ENCODE results near the gene CFAP46.
"Not testable (repeated sequence)": the region's sequence is repeated elsewhere in the genome, so short reads cannot be mapped to it uniquely, and the experiment has no call there.

CFAP46 gene

DNA sequence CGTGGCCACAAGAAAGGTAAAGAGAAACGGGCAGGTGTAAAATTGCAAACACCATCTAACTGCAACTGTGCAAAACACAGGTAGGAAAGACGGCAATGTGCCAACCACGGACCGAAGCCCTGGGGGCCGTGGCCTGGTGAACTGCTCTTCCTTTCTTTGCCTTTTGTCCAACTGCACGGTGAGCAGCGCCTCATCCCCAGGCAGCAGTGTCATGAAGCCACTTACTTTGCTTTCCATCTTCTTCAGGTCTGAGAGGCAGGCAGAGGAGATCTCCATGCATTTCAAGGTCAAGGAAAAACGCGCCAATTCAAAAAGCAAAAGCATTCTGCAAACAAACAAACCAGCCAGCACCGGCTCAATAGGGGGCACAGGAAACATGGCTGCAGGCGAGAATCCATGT, 12.9 kb downstream of the CFAP46 start:
- DNase-seq = no peak

DNA sequence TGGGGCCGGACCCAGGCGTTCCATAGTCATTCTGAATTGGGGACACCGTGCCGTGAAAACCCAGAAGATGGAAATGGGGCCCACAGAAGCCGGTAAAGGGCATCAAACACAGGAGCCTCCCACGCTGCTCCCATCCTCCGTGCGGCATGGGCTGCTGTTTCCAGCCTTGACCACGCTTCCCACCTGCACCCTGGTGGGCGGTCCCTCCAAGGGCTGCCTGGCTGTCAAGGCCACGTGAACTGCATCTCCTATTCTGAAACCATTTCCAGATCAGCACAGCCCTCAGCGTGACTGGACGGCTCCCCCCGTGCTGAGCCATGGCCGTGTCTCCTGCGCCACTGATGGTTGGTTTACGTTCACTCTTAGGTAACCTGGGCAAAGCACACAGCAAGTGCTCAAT, 14.1 kb downstream of the CFAP46 start:
- no peak for DNase-seq

DNA sequence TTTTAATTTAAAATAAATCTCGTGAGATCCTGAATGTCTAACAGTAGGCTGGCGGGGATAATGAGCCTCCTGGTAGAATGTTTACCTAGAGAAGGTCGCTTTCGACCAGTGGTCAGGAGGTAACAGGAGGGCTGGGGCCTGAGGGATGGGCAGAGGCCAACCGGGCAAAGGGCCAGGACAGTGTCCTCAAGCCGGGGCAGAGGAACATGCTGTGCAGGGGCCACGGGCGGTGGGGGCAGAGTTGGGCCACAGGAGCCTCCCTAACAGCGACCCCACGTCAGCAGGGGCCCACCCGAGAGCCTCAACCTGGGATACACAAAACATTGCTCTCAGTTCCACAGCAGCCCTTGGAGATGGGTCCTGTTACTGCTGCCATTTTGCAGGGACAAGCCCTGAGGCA, 14.5 kb downstream of the CFAP46 start:
- DNase-seq = no peak

DNA sequence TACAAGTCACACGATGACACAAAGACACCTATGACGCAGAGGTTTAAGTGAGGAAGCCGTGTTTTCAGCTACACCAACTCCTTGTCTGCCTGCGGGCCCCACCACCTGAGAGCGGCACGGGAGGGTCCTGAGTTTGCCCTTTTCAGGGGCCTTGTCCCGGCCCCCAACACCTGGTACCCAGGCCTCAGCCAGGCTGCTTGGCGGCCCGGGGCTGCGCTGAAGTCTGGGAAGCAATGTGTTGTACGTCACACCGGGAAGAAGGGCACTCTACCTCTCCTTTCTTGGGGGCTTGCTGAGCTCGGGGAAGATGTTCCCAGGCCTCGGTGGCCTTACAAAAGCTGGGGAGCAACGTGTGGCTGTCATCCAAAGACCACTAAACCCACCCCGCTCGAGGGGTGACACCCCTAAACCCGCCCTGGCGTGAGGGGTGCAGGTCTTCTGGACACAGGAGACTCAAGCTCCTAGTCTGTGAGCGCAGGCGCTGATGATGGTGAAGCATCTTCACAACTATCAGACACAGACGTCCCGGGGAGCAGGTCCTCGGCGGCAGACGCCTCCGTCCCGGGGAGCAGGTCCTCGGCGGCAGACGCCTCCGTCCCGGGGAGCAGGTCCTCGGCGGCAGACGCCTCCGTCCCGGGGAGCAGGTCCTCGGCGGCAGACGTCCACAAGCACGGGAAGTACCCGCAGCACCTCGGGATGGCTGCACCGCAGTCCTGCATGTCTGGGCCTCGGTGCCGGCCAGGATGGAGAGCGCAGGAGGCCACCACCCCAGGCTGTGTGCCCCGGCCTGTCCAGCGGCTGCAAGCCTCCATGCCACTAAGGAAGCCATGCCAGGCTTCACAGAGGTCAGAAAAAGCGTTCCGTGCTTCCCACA, 15.4 kb downstream of the CFAP46 start:
- DNase-seq = no peak

DNA sequence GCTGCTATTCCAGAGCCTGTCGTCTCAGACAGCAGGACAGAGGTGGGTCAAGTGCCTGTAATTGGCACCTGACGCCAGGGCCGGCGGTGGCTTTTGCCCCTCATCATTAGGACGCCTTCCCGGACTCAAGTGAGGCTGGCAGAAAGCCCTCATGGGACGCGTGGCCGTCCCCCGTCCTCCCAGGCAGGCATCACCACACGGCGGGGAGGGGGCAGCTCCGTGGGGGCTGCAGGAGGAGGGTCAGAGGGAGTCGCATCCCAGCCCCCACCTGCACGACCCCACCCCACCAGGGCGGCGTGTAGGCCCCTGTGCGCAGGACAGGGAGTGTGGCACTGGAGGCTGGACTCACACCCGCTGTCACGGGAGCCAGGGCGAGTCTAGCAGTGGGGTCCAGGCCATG, 16.3 kb downstream of the CFAP46 start:
- DNase-seq = no peak

DNA sequence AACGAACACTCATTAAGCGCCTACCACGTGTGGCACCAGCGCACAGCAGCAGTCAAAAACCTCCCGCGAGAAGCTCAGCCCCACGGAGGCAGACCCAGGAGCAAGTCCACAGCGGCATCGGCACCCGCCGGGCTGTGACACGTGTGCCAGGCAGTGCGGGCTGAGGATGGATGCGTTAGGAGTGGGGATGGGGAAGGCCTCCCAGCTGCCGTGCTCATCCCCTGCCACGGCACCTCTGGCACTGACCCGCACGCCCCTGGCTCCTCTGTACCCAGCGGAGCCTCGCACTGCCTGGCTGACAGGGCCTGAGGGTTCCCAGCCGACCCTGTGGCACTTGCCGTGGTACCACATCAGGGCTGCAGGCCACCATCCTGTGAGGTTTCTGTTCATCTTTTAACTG, 16.8 kb downstream of the CFAP46 start:
- no peak for DNase-seq

DNA sequence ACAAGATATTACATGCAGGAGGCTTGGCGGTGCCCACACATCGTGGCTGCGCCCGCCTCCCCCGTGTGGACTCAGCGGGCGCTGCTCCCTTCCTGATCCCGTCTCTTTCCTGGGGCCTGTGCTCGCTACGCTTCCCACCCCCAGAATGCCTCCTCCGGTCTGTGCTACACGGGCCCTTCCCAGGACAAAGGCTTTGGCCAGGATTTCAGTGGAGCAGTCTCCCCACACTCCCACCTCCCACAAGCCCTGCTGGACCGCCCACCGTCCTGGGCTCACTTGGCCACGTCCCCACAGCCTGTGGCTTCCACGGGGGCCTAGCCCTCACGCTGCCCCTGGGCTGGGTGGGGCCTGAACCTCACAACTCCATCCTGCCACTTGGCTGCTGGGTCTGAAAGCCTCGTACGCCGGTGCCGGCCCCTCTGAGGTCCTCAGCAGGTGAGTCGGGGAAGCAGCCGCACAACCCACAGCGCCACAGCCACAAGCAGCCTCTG, 17.3 kb downstream of the CFAP46 start:
- DNase-seq = no peak

DNA sequence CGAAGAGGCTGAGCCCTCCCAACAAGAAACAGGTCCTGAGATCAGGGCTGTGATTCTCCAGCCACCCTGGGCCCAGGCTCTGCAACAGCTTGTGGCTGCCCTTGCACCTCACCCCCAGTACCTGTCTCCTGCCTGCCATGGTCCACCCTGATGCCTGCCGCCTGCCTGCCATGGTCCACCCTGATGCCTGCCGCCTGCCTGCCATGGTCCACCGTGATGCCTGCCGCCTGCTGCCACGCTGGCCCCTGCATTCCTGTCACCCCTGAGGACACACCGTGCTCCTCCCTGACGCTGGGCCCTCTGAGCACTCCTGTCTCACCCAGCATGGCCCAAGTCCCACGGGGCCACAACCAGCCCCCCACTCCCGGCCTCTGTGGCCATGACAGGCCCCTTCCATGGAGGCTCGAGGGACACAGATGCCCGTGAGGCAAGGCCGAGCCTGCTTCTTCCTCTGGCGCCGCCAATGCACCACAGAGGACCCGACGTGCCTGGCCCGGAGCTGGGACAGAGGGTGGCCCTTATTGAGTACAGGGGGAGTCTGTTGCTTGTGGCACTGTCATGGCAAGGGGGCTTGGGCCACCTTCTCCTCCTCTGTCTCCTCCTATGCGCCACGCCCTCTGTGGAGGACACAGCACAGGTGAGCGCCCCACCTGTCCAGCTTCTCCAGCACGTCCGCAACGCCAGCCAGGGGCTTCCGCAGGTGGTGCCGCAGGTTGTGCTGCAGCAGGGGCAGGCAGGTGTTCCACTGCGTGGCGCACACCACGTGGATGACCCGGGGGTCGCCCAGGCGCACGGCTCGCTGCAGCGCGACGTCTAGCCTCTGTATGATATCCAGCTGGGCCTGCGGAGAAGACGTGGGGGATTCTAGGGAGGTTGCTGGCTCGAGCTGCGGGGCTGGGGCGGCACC, 18.1 kb downstream of the CFAP46 start:
- no peak for DNase-seq

DNA sequence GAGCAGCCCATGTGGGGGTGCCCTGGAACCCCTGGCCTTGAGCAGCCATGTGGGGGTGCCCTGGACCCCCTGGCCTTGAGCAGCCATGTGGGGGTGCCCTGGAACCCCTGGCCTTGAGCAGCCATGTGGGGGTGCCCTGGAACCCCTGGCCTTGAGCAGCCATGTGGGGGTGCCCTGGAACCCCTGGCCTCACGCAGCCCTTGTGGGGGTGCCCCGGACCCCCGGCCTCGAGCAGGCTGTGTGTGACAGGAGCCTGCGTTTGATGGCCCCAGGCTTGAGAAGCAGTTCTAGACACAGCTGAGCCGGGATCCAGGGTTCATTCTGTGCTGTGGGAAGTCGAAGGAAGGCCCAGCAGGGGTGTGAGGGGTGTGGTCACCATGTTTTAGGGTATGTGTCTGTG, 19.0 kb downstream of the CFAP46 start:
- DNase-seq = not testable (repeated sequence)

DNA sequence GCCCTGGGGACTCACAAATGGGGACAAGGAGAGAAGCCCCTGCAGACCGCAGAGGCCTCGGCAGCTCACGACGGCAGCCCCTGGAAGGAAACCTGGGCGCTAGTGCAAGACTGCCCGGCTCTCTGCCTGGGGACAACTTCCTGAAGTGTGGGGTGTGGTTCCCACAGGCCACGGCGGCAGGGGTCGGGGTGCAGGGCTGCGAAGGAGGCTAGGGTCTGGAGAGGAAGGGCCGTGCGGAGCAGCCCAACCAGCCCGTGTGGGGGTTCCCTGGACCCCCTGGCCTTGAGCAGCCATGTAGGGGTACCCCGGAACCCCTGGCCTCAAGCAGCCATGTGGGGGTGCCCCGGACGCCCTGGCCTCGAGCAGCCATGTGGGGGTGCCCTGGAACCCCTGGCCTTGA, 19.5 kb downstream of the CFAP46 start:
- DNase-seq = no peak

DNA sequence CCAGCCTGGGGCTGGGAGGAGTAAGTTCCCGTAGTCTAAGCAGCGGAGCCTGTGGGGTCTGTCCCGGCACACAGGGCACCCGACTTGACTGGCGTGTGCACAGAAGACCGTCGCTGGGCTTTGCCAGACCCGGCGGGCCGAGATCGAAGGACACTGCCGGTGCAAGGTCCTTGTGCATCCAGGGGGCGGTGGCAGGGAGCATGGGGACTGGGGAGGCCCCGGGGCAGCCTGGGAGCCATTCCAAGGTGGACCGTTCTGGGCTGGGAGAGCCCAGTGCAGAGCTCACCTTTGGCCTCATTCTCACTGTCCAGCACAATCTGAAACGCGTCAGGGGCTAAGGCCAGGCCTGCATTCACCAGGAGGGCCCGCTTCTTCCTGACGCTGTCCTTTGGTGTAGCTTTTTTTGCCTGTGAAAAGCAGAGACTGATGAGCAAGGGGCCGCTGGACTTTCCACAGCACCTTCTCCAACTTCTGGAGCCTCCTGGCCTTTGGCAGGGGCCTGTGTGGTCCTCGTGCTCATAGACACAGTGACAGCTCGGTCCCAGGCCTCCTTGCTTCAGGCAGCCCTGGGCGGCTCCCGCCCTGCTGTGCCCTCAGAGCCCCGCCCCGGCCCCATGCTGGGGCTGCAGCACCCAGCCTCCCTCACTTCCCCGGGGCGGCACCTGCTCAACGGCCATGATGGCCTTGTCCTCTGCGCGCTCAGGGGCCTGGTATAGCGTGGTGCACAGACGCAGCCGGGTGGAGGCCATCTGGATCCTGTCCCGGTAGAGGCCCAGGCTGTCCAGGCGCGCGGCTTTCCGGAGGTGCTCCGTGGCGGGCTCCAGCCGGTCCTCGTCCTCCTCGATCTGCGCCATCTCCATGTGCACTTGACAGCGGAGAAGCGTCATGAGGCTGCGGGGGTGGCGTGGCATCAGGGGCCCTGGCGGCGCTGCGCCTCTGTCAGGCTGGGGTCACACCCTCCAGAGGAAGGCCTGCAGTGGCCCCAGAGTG, 20.3 kb downstream of the CFAP46 start:
- DNase-seq = no peak

DNA sequence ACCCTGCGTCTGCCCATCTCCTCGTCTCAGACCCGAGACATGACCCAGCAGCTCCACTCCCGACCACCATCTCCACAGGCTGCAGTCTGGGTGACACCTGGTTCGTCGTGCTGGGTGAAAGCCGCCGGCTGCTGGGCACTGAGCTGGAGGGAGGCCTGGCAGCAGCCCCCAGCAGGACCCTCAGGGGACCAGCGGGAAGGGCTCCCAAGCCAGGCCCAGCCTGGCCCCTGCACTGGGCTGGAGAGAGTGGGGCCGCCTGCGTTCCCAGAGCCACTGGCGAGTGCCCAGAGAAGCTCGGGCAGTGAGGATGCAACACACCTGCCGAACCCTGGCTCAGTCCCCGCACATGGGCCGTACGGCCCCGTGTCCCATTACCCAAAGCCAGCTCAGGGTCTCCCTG, 21.3 kb downstream of the CFAP46 start:
- DNase-seq = no peak

DNA sequence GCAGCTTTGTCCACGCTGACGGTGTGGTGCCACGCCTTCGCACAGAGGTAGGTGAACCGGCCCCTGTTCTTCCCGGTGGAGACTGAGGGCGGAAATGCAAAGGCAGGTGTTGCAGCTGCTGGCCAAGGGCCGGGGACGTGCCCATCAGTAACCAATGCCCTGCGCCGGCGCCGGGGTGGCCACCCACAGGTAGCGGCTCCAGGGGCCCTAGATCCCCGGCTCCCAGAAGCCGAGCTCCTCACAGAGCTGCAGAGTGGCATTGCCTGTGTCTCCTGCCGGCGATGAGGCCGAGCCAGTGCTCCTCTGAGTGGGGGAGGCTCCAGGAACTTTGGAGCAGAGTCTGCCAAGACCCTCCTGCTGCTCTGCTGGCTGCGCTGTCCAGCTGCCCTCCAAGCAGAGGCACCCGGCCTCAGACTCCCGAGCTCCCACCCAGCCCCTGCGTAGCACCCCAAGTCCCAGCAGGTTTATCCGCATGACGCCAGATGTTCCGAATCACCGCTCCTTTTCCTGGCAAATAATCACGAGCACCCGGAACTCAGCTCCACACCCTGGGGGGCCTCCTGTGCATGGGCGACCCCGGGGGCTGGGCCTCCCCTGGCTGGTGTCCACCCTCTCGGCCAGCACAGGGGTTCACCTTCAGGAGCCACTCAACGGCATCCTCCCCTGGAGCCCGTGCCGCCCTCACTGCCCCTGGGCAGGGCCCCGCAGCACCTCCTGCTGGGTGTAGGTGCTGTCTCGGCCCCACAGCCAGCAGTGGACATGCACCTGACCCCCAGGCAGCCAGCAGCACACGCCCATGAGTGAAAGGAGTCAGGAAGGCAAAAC, 22.1 kb downstream of the CFAP46 start:
- no peak for DNase-seq

DNA sequence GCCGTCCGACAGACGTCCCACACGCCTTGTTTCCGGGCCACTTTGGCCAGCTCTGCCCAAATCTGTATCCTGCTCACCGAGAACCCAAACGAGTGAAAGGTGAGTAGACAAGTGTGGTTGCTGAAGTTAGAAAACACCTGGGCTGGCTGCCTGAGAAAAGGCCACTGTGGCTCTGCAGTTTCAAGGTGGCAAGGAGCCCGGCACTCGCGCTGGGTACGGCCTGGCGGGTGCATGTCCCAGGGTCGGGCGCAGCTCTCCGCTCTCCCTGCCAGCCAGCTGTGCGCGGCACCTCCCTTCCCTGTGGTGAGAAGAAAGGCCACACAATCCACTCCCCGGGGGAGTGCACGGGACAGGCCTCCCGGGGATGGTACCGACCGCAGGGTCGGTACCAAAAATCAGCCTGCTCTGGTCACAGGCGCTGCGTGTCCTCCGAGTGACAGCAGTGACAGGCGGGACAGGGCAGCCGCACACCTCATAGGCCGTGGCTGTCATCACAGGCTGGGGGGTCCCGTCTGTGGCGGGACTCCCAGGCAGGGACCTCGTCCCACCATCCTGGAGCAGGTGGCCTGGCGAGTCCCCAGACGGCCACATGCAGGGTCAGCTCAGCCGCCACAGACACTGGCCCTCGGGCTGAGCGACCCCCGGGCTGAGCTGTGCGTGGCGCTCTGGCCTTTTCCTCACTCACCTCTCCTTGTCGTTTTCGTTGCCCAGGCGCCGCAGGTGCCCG, 22.8 kb downstream of the CFAP46 start:
- DNase-seq = no peak

DNA sequence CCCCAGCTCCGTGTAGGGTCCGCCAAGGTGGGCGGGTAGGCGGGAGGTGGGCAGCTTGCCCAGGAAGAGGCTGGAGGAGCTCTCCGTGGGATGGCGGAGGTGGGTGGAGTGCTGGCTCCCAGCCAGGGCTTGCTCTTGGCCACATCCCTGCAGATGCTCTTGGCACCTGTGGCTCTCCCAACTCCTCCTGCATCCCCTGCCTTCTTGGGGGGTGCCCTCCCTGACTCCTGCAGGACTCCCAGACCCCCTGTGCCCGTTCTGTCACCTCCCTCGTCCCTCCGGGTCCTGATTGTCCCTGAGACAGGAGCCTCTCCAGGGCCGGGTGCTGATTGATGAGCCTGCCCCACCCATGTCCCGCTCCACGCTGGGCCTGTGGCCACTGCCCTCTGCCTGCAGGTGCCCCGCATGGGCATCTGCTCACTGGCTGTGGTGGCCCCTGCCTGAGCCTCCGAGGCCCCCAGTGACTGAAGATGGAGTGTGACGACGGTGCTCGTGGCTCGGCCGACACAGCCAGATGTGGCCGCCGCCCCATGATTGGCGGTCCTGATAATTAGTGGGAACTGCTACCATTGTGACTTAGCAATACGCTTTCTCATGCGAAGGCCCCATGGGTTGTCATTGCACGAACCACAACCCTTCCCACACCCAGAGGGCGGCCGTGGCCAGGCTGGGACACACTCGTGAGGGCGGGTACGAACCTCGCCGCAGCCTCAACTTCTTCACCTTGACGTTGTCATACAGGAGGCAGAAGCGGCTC, 23.6 kb downstream of the CFAP46 start:
- DNase-seq = no peak

DNA sequence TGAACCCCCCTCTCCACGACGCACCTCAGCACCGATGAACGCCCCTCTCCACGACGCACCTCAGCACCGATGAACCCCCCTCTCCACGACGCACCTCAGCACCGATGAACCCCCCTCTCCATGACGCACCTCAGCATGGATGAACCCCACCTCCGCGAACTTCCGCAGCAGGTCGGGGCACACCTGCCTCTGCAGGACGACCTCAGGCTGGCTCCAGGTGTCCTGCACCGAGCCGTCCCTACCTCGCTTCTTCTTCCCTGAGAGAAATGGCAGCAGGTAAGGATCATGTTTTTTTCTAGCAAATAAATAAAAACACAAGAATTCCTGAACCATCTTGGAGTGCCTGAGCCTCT, 24.1 kb downstream of the CFAP46 start:
- no peak for DNase-seq

DNA sequence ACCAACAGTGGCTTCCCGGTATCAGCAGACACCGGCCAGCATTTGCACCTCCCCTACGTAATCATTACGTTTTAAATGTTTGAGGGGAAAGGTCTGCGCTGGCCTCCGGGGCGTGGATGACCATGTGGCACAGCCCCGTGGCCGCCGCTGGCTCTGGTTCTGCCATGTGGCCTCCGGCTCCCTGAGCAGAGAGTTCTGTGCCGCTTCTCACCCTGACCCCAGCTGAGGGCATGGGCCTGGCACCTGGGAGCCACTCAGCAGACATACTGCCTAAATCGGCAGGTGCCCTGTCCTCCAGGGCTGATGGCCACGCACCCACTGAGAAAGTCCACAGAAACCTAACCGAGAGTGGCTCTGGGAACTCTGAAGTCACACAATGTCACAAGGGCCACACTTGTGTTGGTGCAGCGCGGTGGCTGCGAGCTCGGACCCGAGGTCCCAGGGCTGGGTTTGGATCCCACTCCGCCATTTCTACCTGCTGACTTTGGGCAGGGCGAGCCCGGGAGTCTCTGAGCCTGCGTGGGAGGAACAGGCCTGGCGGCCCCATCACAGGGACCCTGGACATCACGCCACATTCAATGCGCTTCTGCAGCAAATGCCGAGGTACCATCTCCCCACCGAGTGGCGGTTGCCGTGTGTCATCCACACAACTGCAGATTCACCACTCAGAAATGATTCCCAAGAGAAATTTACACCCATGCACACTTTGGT, 25.3 kb downstream of the CFAP46 start:
- no peak for DNase-seq

DNA sequence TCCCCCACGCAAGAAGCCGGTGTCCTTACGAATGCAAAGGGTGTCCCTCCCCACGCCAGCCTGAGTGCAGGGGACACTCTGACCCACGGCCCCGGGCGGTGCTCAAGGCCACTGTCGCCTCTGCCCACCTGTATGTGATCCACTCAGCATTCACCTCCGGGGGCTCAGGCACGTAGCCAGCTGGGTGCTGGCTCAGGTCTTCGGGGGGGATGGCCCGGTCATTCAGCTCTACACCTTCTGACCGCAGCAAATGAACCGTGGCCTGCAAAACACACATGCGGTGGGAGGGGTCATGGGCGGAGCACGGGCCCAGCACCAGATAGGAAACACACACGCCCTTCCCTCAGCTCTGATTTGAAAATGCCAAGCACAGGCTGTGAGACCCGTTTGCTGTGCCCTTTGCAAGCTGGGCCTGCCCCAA, 25.9 kb downstream of the CFAP46 start:
- DNase-seq = no peak

All from anterior cingulate cortex (tissue), 58 donors.